Activated CD8-positive, alpha-beta T cell treated with anti-CD3 and anti-CD28 coated beads, Interleukin-2, amount 10 ng/mL, durations not matched to agents 7 days and 5 days (primary cell): ENCODE data around the gene SLC17A8. TPM values are rescaled to one million over a fixed set of nuclear protein-coding genes. Genes with fewer than 3 reads are reported as not detected.
"Not testable (repeated sequence)": the region's sequence is repeated elsewhere in the genome, so short reads cannot be mapped to it uniquely, and the experiment has no call there.

Experiments
- ATAC-seq: fragments of 150-1000 bp; cut with Tn5 transposase; one replicate; pipeline ENCODE4 v1.10.0; 2021; ENCODE audit warnings: moderate library complexity
- CTCF ChIA-PET: fragments of 350-600 bp; sonication (Branson Sonifier 250); formaldehyde crosslinking; loops from one replicate; lab custom pipeline; 2021; ENCODE audit warnings: antibody characterized with exemption; lab: Charles Lee
- POLR2A ChIA-PET: fragments of 350-600 bp; sonication (Branson Sonifier 250); formaldehyde crosslinking; loops from one replicate; lab custom pipeline; 2021; ENCODE audit warnings: antibody characterized with exemption; lab: Charles Lee
- DNase-seq: peaks from one replicate; pipeline ENCODE4 v3.0.0-alpha.2; 2020
- H3K27ac Mint-ChIP-seq: one replicate; pipeline ENCODE4 v1.8.0; 2021; ENCODE audit warnings: mild to moderate bottlenecking, mixed read lengths
- H3K27me3 Mint-ChIP-seq: one replicate; pipeline ENCODE4 v1.8.0; 2021; ENCODE audit warnings: low read depth, mixed read lengths
- H3K36me3 Mint-ChIP-seq: one replicate; pipeline ENCODE4 v1.8.0; 2021; ENCODE audit warnings: low read depth, mixed read lengths
- H3K4me1 Mint-ChIP-seq: one replicate; pipeline ENCODE4 v1.8.0; 2021; ENCODE audit warnings: low read depth, mixed read lengths
- H3K4me3 Mint-ChIP-seq: one replicate; pipeline ENCODE4 v1.8.0; 2021; ENCODE audit warnings: mild to moderate bottlenecking, mixed read lengths
- H3K9me3 Mint-ChIP-seq: one replicate; pipeline ENCODE4 v1.8.0; 2022; ENCODE audit warnings: mixed read lengths; ENCODE audit not compliant: insufficient read depth
- total RNA-seq, 2 experiments: library from RNA; stranded (reverse); gene quantifications; one replicate each; pipeline ENCODE4 v1.2.3, GENCODE V29; 2021

SLC17A8 gene
- total RNA-seq, 2 experiments from 2014 or later: not detected

GRCh38 chr12:100342897-100343296, 14.0 kb upstream of the SLC17A8 start:
- H3K4me3 Mint-ChIP-seq, H3K27me3 Mint-ChIP-seq, ATAC-seq, CTCF ChIA-PET, POLR2A ChIA-PET, H3K27ac Mint-ChIP-seq, H3K4me1 Mint-ChIP-seq, H3K9me3 Mint-ChIP-seq, DNase-seq: not testable (repeated sequence)
- peaks cover 12% of the 10 kb centered on the region for H3K36me3 Mint-ChIP-seq

GRCh38 chr12:100344351-100344750, 12.5 kb upstream of the SLC17A8 start:
- H3K27me3 Mint-ChIP-seq, DNase-seq, POLR2A ChIA-PET, CTCF ChIA-PET, H3K36me3 Mint-ChIP-seq, H3K9me3 Mint-ChIP-seq, H3K4me1 Mint-ChIP-seq, H3K4me3 Mint-ChIP-seq, ATAC-seq, H3K27ac Mint-ChIP-seq: not testable (repeated sequence)

- DNase-seq: no peak
- Mint-ChIP-seq H3K4me3 (no peak overlapping the region), H3K9me3 (no peaks in the 10 kb centered on the region), H3K27ac (no peak overlapping the region), H3K27me3 (no peaks in the 10 kb centered on the region), H3K36me3 (peaks cover 4% of the 10 kb centered on the region), H3K4me1 (no peaks in the 10 kb centered on the region)
- no peak for ATAC-seq
- POLR2A ChIA-PET: no interaction called here
- CTCF ChIA-PET: no interaction called here
Observed at GRCh38 chr12:100345020-100345767, 11.7 kb upstream of the SLC17A8 start.

GRCh38 chr12:100346660-100347059, 10.2 kb upstream of the SLC17A8 start:
- ChIA-PET POLR2A (no interaction called here), CTCF (no interaction called here)
- no peak for DNase-seq
- no peaks in the 10 kb centered on the region for H3K4me1 Mint-ChIP-seq
- no peak for ATAC-seq
- H3K36me3 Mint-ChIP-seq: peaks cover 4% of the 10 kb centered on the region
- no peak overlapping the region for H3K27ac Mint-ChIP-seq
- H3K27me3 Mint-ChIP-seq: peaks cover 2% of the 10 kb centered on the region
- no peak overlapping the region for H3K4me3 Mint-ChIP-seq
- no peaks in the 10 kb centered on the region for H3K9me3 Mint-ChIP-seq

- Mint-ChIP-seq H3K27me3 (peaks cover 9% of the 10 kb centered on the region), H3K36me3 (no peaks in the 10 kb centered on the region), H3K4me3 (no peak overlapping the region), H3K9me3 (no peaks in the 10 kb centered on the region), H3K4me1 (no peaks in the 10 kb centered on the region), H3K27ac (no peak overlapping the region)
- ATAC-seq (no peak), DNase-seq (no peak)
- ChIA-PET POLR2A (no interaction called here), CTCF (interaction anchor here (2.0 kb wide), 1 partner anchor 323 kb away, joined by 8 read pairs; no protein-coding TSS in a partner anchor)
Observed at GRCh38 chr12:100348657-100349454, 8.0 kb upstream of the SLC17A8 start.

- no peak overlapping the region for H3K27ac Mint-ChIP-seq
- peaks cover 24% of the 10 kb centered on the region for H3K27me3 Mint-ChIP-seq
- ChIA-PET POLR2A (no interaction called here), CTCF (no interaction called here)
- H3K4me1 Mint-ChIP-seq: no peaks in the 10 kb centered on the region
- H3K36me3 Mint-ChIP-seq: no peaks in the 10 kb centered on the region
- H3K9me3 Mint-ChIP-seq: no peaks in the 10 kb centered on the region
- DNase-seq (no peak), ATAC-seq (no peak)
- H3K4me3 Mint-ChIP-seq: no peak overlapping the region
Observed at GRCh38 chr12:100359248-100359647, 2.4 kb downstream of the SLC17A8 start.

- no peak overlapping the region for H3K4me3 Mint-ChIP-seq
- H3K36me3 Mint-ChIP-seq: no peaks in the 10 kb centered on the region
- peaks cover 19% of the 10 kb centered on the region for H3K27me3 Mint-ChIP-seq
- H3K4me1 Mint-ChIP-seq: no peaks in the 10 kb centered on the region
- no peak for ATAC-seq
- no peaks in the 10 kb centered on the region for H3K9me3 Mint-ChIP-seq
- ChIA-PET CTCF (no interaction called here), POLR2A (no interaction called here)
- DNase-seq: no peak
- H3K27ac Mint-ChIP-seq: no peak overlapping the region
Observed at GRCh38 chr12:100359822-100360221, 2.9 kb downstream of the SLC17A8 start.

- peaks cover 16% of the 10 kb centered on the region for H3K27me3 Mint-ChIP-seq
- CTCF ChIA-PET: no interaction called here
- no peaks in the 10 kb centered on the region for H3K36me3 Mint-ChIP-seq
- ATAC-seq (no peak), DNase-seq (no peak)
- POLR2A ChIA-PET: no interaction called here
- H3K4me1 Mint-ChIP-seq: no peaks in the 10 kb centered on the region
- H3K27ac Mint-ChIP-seq: no peak overlapping the region
- H3K9me3 Mint-ChIP-seq: no peaks in the 10 kb centered on the region
- H3K4me3 Mint-ChIP-seq: no peak overlapping the region
Observed at GRCh38 chr12:100360450-100360849, 3.6 kb downstream of the SLC17A8 start.

- Mint-ChIP-seq H3K27me3 (peaks cover 1% of the 10 kb centered on the region), H3K4me1 (no peaks in the 10 kb centered on the region), H3K36me3 (no peaks in the 10 kb centered on the region), H3K4me3 (no peak overlapping the region), H3K9me3 (no peaks in the 10 kb centered on the region), H3K27ac (no peak overlapping the region)
- CTCF ChIA-PET: no interaction called here
- POLR2A ChIA-PET: no interaction called here
- ATAC-seq: no peak
- no peak for DNase-seq
Observed at GRCh38 chr12:100364324-100364723, 7.5 kb downstream of the SLC17A8 start.

- CTCF ChIA-PET: no interaction called here
Observed at GRCh38 chr12:100365411-100365810, 8.5 kb downstream of the SLC17A8 start.

GRCh38 chr12:100368066-100368465, 11.2 kb downstream of the SLC17A8 start:
- ATAC-seq (no peak), DNase-seq (no peak)
- no peaks in the 10 kb centered on the region for H3K27me3 Mint-ChIP-seq
- ChIA-PET CTCF (no interaction called here), POLR2A (no interaction called here)
- no peaks in the 10 kb centered on the region for H3K9me3 Mint-ChIP-seq
- no peak overlapping the region for H3K27ac Mint-ChIP-seq
- no peaks in the 10 kb centered on the region for H3K4me1 Mint-ChIP-seq
- no peaks in the 10 kb centered on the region for H3K36me3 Mint-ChIP-seq
- H3K4me3 Mint-ChIP-seq: no peak overlapping the region

More at GRCh38 chr12:100365411-100365810, 8.5 kb downstream of the SLC17A8 start:
- Mint-ChIP-seq H3K9me3 (no peaks in the 10 kb centered on the region), H3K4me1 (no peaks in the 10 kb centered on the region), H3K4me3 (no peak overlapping the region), H3K36me3 (no peaks in the 10 kb centered on the region), H3K27me3 (no peaks in the 10 kb centered on the region), H3K27ac (no peak overlapping the region)
- POLR2A ChIA-PET: no interaction called here
- DNase-seq (no peak), ATAC-seq (no peak)

GRCh38 chr12:100371146-100371545, 14.3 kb downstream of the SLC17A8 start:
- ChIA-PET CTCF (interaction anchor here (0.6 kb wide), 1 partner anchor 1898 kb away, joined by 3 read pairs; no protein-coding TSS in a partner anchor), POLR2A (no interaction called here)
- no peak overlapping the region for H3K4me3 Mint-ChIP-seq
- H3K36me3 Mint-ChIP-seq: no peaks in the 10 kb centered on the region
- H3K4me1 Mint-ChIP-seq: no peaks in the 10 kb centered on the region
- H3K27me3 Mint-ChIP-seq: peaks cover 4% of the 10 kb centered on the region
- no peak overlapping the region for H3K27ac Mint-ChIP-seq
- no peaks in the 10 kb centered on the region for H3K9me3 Mint-ChIP-seq
- ATAC-seq (no peak), DNase-seq (no peak)
